Choroid plexus epithelial cell (primary cell): ENCODE measurements around the gene PPFIA1.
A peak's percentile ranks its signal among the peaks of the same experiment; 100 is the strongest.
"Not testable (repeated sequence)": the region's sequence is repeated elsewhere in the genome, so short reads cannot be mapped to it uniquely, and the experiment has no call there.

Source experiments
- DNase-seq: peaks from one replicate; pipeline ENCODE4 v3.0.0-alpha.2; 2010; ENCODE audit warnings: low read depth
- H3K4me3 ChIP-seq: 2 replicates; pipeline ENCODE4 v1.5.1; 2011; ENCODE audit warnings: low read depth, mild to moderate bottlenecking, control low read depth, low read length, moderate library complexity
- CTCF ChIP-seq: conservative IDR thresholded peaks from 2 replicates; pipeline ENCODE4 v1.5.1; 2011; ENCODE audit warnings: low read depth, mild to moderate bottlenecking, control low read depth, inconsistent platforms, low read length, moderate library complexity

Gene PPFIA1

GRCh38 chr11:70281156-70281609, 10.7 kb downstream of the PPFIA1 start:
- peak; percentile 66 for DNase-seq
- TF ChIP-seq CTCF: peak; percentile 17
- no peak overlapping the region for H3K4me3 ChIP-seq

GRCh38 chr11:70282012-70282411, 11.5 kb downstream of the PPFIA1 start:
- H3K4me3 ChIP-seq: no peak overlapping the region
- no peak for DNase-seq
- TF ChIP-seq CTCF: peak; percentile 4

GRCh38 chr11:70288721-70289120, 18.2 kb downstream of the PPFIA1 start:
- H3K4me3 ChIP-seq: no peak overlapping the region
- DNase-seq: no peak
- TF ChIP-seq CTCF: no peak

- no peak overlapping the region for H3K4me3 ChIP-seq
- no peak for DNase-seq
- TF ChIP-seq CTCF: no peak
Measured at GRCh38 chr11:70289582-70289981, 19.1 kb downstream of the PPFIA1 start.

- no peak overlapping the region for H3K4me3 ChIP-seq
- no peak for DNase-seq
- TF ChIP-seq CTCF: no peak
Measured at GRCh38 chr11:70290361-70291065, 20.0 kb downstream of the PPFIA1 start.

GRCh38 chr11:70292166-70292565, 21.7 kb downstream of the PPFIA1 start:
- no peak for TF ChIP-seq CTCF
- DNase-seq: no peak
- no peak overlapping the region for H3K4me3 ChIP-seq

GRCh38 chr11:70292863-70293262, 22.4 kb downstream of the PPFIA1 start:
- no peak for DNase-seq
- no peak for TF ChIP-seq CTCF
- H3K4me3 ChIP-seq: no peak overlapping the region

GRCh38 chr11:70295166-70295565, 24.7 kb downstream of the PPFIA1 start:
- not testable (repeated sequence) for H3K4me3 ChIP-seq, DNase-seq
